Motor neuron (in vitro differentiated cells): ENCODE data around the gene PPM1J. TPM values are rescaled to one million over a fixed set of nuclear protein-coding genes. Genes with fewer than 3 reads are reported as not detected.

ENCODE experiments used
- ATAC-seq, 8 experiments: fragments of 200-7000 bp; cut with Tn5 transposase; replicated peaks in 6 of 8; 2 replicates each; pipeline ENCODE4 v1.8.0; 2021; ENCODE audit warnings: mild to moderate bottlenecking in 8 of 8, moderate library complexity in 8 of 8
- H3K27ac ChIP-seq, 2 donors: fragments of 250-450 bp; sonication (Bioruptor Pico); 2 replicates each; pipeline ENCODE4 v1.9.0; 2021; ENCODE audit warnings: antibody characterized with exemption in 2 of 2, mild to moderate bottlenecking in 2 of 2, moderate library complexity in 1 of 2
- H3K4me1 ChIP-seq, 2 donors: fragments of 250-450 bp; sonication (Bioruptor Pico); replicated peaks in 1 of 2; 2 replicates each; pipeline ENCODE4 v1.6.1; 2021; ENCODE audit warnings: antibody characterized with exemption in 2 of 2, mild to moderate bottlenecking in 2 of 2, moderate library complexity in 1 of 2
- H3K4me3 ChIP-seq, 5 donors: fragments of 250-450 bp; sonication (Bioruptor Pico); 2 replicates each; pipeline ENCODE4 v1.9.0; 2021; ENCODE audit warnings: antibody characterized with exemption in 5 of 5, mild to moderate bottlenecking in 5 of 5, moderate library complexity in 4 of 5
- WGBS, 10 experiments: fragments of 450-650 bp; shearing (Covaris generic); methylation state at CpG; one replicate each; pipeline ENCODE4 v1.0.0; 2022; 5-methylcytosine and 5-hydroxymethylcytosine counted together
- in situ Hi-C, 9 experiments: fragments of 400-800 bp; cut with MboI; loops; one replicate each; pipeline ENCODE4 v1.15.0; 2021; ENCODE audit warnings: low sequenced_read_pairs in 9 of 9, low pct_unique_long_range_greater_than_20kb in 2 of 9; ENCODE audit not compliant: unreplicated experiment in 9 of 9
- total RNA-seq, 8 experiments: library from RNA; unstranded; fragments of 300-600 nt; gene quantifications; 2 replicates each; pipeline versions ENCODE4 v1.2.3 to v1.2.4, GENCODE V29; 2022

The PPM1J gene
- total RNA-seq, 8 experiments from 2014 or later, result 0.36 to 2.2 (median 0.87) TPM

DNA sequence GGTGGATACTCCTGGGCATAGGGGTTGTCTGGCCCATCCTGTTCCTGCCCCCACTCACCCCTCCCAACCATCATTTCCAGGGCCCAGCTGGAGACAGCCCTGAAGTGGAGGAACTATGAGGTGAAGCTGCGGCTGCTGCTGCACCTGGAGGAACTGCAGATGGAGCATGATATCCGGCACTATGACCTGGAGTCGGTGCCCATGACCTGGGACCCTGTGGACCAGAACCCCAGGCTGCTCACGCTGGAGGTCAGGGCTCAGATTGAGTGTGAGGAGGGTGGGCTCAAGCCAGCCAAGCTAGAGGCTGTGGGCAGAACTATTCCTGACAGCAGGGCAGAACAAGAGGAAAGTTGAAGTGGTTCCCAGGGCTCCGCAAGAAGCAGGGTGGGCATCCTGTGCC, 22.5 kb downstream of the PPM1J start:
- H3K4me1 ChIP-seq, result no peaks in the 10 kb centered on the region
- WGBS, 10 experiments, result 80 to 100% (median 99%) methylated on average over 1 to 5 of the region's 5 CpGs; no CpG with 5 or more reads in 4 of the 10 experiments
- no peak overlapping the region for H3K27ac ChIP-seq
- in situ Hi-C loops, result no loop called here
- no peak for ATAC-seq
- no peak overlapping the region for H3K4me3 ChIP-seq

DNA sequence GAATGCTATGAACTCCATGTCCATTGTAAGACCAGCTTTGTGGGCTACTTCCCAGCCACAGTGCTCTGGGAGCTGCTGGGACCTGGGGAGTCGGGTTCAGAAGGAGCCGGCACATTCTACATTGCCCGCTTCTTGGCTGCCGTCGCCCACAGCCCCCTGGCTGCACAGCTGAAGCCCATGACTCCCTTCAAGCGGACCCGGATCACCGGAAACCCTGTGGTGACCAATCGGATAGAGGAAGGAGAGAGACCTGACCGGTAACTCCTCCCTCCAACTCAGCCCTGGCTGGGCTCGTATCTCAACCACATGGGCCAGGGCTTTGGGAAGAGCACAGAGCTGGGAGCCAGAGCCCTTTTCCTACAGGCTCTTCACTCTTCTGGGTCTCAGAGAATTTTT, 25.3 kb downstream of the PPM1J start:
- Histone ChIP-seq H3K27ac (no peak overlapping the region), H3K4me1 (no peaks in the 10 kb centered on the region), H3K4me3 (no peak overlapping the region)
- no peak for ATAC-seq
- in situ Hi-C loops, result no loop called here
- 80 to 100% (median 95%) methylated on average over 1 to 11 of the region's 11 CpGs; no CpG with 5 or more reads in 6 of the 10 experiments for WGBS, 10 experiments

DNA sequence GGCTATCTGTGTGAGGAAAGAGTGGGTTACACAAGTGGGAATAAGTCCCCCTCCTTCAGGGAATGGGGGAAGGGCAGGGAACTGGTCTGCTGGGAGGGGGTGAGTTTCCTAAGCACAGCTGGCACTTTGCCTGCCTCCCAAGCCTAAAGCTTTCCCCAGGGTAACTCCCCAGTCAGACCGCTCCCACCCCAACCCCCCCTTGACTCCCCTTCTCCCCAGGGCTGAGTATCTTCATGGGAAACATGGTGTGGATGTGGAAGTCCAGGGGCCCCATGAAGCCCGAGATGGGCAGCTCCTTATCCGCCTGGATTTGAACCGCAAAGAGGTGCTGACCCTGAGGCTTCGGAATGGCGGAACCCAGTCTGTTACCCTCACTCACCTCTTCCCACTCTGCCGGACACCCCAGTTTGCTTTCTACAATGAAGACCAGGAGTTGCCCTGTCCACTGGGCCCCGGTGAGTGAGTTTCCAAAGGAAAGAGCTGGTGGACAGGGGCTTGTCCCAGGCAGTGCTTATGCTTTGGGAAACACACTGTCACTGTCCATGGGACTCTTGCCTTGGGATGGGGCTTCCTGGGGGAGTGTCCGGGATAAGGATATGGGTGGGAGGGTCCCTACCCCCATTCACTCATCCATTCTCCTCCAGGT, 25.8 kb downstream of the PPM1J start:
- Histone ChIP-seq H3K4me1 (no peaks in the 10 kb centered on the region), H3K4me3 (no peak overlapping the region), H3K27ac (no peak overlapping the region)
- in situ Hi-C loops, result no loop called here
- WGBS, 10 experiments, result 90 to 100% (median 96%) methylated on average over 1 to 5 of the region's 9 CpGs; no CpG with 5 or more reads in 5 of the 10 experiments
- ATAC-seq, result no peak

DNA sequence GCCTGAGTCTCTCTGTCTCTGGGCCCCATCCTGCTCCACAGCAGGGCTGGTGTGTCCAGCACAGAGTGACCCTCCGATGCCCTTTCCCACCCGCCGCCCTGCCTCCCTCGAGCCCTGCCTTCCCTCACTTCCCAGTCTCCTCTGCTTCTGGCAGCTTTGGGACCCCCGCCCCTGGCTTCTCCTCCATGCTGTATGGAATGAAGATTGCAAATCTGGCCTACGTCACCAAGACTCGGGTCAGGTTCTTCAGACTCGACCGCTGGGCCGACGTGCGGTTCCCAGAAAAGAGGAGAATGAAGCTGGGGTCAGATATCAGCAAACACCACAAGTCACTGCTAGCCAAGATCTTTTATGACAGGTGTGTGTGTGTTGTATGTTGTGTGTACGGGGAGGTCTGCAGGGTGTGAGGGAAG, 26.3 kb downstream of the PPM1J start:
- Histone ChIP-seq H3K4me1 (no peaks in the 10 kb centered on the region), H3K4me3 (no peak overlapping the region), H3K27ac (no peak overlapping the region)
- 20 to 100% (median 58%) methylated on average over 1 to 5 of the region's 13 CpGs; no CpG with 5 or more reads in 5 of the 10 experiments for WGBS, 10 experiments
- ATAC-seq, result peak in 1 of 8 experiments; percentile 16
- in situ Hi-C loops, result no loop called here

DNA sequence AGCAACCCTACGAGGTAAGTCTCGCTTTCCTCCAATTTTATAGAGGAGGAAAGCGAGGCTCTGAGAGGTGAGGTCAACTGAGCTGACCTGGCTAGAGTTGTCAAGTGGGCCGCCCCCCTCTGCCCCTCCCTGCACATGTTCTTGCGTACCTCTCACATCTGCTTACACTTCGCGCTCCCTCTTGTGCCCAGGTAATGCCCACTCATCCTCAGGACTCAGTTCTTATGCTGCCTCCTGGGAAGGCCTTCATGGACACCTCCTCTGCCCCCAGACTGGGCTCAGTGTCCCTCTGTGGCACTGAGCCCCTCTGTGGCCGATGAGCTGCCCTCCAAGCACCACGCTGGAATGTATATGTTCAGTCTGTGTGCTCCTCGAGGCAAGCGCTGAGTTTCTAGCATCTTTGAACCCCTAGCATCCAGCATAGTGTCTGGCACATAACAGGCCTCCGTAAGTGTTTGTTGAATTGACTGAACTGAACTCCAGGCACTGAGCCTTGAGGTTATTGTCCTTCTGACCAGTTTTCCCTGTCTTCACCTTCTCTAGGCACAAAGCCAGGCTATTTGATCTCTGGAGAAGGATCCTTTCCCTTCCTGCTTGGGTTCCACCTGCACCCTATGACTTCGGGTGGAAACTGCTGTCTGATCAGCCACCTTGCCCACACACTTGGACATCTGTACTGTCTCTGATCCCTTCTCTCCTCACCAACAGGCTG, 27.2 kb downstream of the PPM1J start:
- Histone ChIP-seq H3K27ac (no peak overlapping the region), H3K4me3 (no peak overlapping the region), H3K4me1 (no peaks in the 10 kb centered on the region)
- ATAC-seq, result no peak
- 69 to 97% (median 87%) methylated on average over 1 to 12 of the region's 13 CpGs; no CpG with 5 or more reads in 4 of the 10 experiments for WGBS, 10 experiments
- in situ Hi-C loops, result no loop called here

DNA sequence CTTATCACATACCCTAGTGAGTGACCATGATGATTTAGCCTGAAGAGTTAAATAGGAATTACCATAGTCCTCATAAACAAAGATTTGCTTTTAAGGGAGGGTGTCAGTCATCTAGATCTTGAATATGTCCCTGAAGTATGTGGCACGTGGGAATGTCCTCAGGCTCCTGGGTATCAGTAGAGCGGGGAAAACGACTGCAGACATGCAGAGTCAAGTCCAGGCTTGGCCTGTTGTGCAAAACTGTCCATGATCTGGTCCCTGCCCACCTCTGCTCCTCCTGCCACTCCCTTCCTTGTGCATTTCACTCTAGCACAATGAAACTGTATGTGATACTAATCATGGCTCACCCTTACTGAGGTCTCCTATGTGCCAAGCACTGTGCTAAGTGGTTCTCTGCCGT, 27.8 kb downstream of the PPM1J start:
- H3K27ac ChIP-seq, result no peak overlapping the region
- in situ Hi-C loops, result no loop called here
- no peaks in the 10 kb centered on the region for H3K4me1 ChIP-seq
- peak in 3 of 8 experiments; percentile 78 to 90 (median 89) for ATAC-seq
- WGBS, 10 experiments, result 0 to 100% (median 81%) methylated on average over 1 to 4 of the region's 4 CpGs; no CpG with 5 or more reads in 2 of the 10 experiments
- H3K4me3 ChIP-seq, result no peak overlapping the region

DNA sequence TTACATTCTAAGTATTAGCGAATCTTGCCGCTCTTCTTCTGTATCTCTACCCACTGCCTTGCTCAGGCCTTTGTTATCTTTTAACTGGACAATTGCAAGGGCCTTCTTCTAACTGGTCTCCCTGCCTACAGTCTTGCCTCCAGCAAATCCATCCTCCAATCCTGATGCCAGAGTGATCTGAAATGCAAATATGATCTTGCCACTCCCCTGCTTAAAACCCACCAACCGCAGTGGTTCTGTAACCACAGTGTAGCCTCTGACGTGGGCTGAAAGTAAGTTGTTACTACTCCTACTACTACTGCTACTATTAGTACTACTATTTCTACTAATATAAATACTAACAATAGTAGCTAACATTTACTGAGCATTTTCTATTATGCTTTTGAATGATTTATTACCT, 28.3 kb downstream of the PPM1J start:
- no peak overlapping the region for H3K27ac ChIP-seq
- ATAC-seq, result peak in 3 of 8 experiments; percentile 72 to 80 (median 72)
- in situ Hi-C loops, result no loop called here
- 83 to 100% (median 93%) methylated on average over 2 to 4 of the region's 4 CpGs; no CpG with 5 or more reads in 2 of the 10 experiments for WGBS, 10 experiments
- H3K4me3 ChIP-seq, result no peak overlapping the region
- H3K4me1 ChIP-seq, result no peaks in the 10 kb centered on the region

DNA sequence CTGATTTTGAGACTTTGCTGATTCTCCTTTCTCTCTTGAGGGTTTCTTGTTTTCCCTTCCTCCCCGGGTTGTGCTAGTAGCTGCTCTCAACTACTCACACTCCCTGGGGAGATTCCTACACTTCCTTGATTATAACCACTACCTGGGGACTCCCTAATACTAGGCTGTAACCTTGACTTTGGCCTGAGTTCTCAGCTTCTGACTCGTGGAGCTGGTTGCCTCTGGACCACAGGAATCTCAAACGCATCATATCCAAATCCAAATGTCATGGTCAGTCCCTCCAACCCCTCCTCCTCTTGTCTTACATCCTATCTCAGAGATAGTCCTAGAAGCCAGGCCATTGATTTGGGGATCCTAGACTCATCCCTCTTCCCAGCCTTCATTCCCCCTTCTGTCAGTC, 28.7 kb downstream of the PPM1J start:
- WGBS, 10 experiments, result 20 to 96% (median 76%) methylated on average over 1 to 3 of the region's 3 CpGs; no CpG with 5 or more reads in 1 of the 10 experiments
- no peaks in the 10 kb centered on the region for H3K4me1 ChIP-seq
- H3K27ac ChIP-seq, result no peak overlapping the region
- no peak overlapping the region for H3K4me3 ChIP-seq
- no peak for ATAC-seq
- in situ Hi-C loops, result no loop called here

DNA sequence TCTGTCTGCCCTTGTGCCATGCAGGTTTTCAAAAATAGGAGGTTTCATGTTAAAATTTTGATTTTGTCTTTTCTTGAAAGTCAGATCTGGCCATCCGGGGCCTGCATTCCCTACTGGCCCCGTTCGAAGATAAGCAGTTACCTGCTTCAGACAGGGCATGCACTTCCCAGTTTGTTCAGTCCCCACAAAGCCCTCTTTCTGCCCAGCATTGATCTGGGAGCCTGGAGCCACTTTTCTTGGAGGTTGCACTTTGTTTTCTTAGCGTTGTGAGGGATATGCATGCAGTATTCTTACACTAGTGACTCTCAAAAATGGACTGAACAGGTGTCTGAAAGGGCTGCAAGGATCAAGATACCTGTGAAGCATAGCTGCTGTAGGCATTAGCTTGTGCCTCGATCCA, 29.2 kb downstream of the PPM1J start:
- no peak overlapping the region for H3K4me3 ChIP-seq
- 82 to 100% (median 93%) methylated on average over 1 to 5 of the region's 5 CpGs; no CpG with 5 or more reads in 1 of the 10 experiments for WGBS, 10 experiments
- no peaks in the 10 kb centered on the region for H3K4me1 ChIP-seq
- H3K27ac ChIP-seq, result no peak overlapping the region
- ATAC-seq, result no peak
- in situ Hi-C loops, result no loop called here

DNA sequence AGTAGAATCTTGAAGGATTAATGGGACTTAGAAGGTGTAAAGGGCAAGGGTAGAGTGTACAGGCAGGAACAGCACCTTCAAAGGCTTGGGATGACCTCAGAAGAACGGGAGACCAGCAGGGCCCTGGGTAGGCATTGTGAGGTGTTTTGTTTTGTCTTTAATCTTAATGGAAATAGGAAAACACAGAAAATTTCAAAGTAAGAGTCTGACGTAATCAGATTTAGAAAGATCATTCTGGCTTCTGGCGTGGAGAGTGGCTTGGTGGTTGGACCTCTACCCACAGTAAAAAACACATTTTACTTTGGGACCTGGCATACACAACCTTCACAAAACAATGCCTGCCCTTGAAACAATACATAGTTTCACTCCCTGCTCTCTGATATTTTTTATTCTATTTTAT, 36.5 kb downstream of the PPM1J start:
- in situ Hi-C loops, result no loop called here

DNA sequence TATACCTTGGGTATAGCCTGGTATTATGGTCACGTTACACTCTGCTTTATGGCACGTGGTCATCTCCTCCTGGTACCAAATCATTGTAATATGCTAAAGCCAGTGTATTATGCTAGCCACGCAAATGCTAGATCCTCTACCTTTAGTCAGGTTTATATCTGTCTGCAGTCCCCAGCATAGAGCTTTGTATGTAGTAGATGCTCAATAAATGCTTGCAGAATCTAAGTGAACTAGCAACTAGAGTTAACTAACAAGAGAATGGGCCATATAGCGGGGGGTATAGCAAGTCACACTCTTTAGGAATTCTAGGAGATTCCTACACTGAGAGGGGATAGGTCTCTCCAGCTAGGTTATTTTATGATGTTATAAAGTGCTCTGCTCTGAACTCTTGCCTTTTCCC, 37.6 kb downstream of the PPM1J start:
- in situ Hi-C loops, result no loop called here
- no peak overlapping the region for H3K27ac ChIP-seq
- H3K4me3 ChIP-seq, result no peak overlapping the region
- no peak for ATAC-seq
- 91 to 100% (median 97%) methylated on average over 1 to 4 of the region's 4 CpGs for WGBS, 10 experiments
- peaks cover 5 to 19% of the 10 kb centered on the region in 2 donors for H3K4me1 ChIP-seq

More for the DNA sequence above, 36.5 kb downstream of the PPM1J start:
- H3K4me1 ChIP-seq, result peaks cover 3 to 16% of the 10 kb centered on the region in 2 donors
- no peak for ATAC-seq
- H3K4me3 ChIP-seq, result no peak overlapping the region
- H3K27ac ChIP-seq, result no peak overlapping the region
- 70 to 100% (median 93%) methylated on average over 1 to 3 of the region's 3 CpGs; no CpG with 5 or more reads in 1 of the 10 experiments for WGBS, 10 experiments

DNA sequence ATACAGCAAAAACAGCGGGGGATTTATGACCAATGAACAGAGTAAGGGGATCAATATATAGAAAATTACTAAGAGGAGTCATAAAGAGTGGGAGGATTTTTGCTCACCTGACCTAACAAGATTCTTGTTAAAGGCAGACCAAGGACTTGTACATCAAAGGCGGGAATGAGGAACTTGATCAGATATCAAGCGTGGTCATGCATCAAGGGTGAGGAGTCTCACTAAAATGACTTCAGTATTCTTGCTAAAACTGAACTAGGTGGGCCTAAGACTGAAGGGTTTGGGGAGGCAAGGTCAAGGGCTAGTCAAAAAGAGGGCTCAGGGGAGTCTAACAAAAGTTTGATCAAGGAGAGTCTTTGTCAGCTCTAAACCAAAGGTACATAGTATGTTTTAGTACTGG, 38.6 kb downstream of the PPM1J start:
- 90 to 100% (median 96%) methylated on average over 1 to 3 of the region's 3 CpGs; no CpG with 5 or more reads in 1 of the 10 experiments for WGBS, 10 experiments
- H3K4me3 ChIP-seq, result no peak overlapping the region
- H3K27ac ChIP-seq, result no peak overlapping the region
- ATAC-seq, result no peak
- in situ Hi-C loops, result no loop called here
- peaks cover 5 to 19% of the 10 kb centered on the region in 2 donors for H3K4me1 ChIP-seq

DNA sequence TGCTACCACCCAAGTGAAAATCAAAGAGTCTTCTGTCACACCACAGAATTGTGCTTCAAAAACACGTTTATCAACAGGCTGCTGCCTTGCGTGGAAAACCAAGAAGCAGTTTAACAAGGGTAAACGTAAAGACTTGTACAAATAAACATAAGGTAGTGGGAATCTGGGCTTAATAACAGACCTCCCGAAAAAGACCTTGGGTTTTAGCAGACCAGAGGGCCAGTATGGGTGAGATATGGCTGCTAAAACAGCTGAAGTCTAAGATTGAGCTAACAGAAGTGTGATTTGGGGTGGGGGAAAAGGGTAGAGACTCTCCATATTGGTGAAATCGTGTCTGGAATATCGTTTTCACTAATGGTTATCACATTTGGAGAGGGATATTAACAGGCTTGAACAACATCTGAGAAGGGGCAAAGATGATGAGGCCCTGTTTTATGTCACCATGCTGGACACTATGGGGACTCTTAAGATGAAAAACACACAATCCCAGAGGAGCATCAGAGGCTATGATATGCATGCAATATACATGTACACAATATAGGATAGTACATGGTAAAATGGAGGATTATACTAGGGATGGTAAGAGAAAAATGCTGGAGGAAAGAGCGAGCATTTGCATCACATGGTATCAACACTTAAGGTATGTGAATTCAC, 39.3 kb downstream of the PPM1J start:
- Histone ChIP-seq H3K4me1 (peaks cover 5 to 19% of the 10 kb centered on the region in 2 donors), H3K4me3 (peak overlapping the region; percentile 47 to 79 (median 61)), H3K27ac (peak overlapping the region in 1 of 2 donors; percentile 85)
- ATAC-seq, result no peak
- in situ Hi-C loops, result no loop called here
- 28 to 100% (median 60%) methylated on average over 1 to 7 of the region's 7 CpGs; no CpG with 5 or more reads in 1 of the 10 experiments for WGBS, 10 experiments
